Ureter (tissue), 1 donor: Measurements from ENCODE around the gene BICC1. TPM values are rescaled to one million over a fixed set of nuclear protein-coding genes. Genes with fewer than 3 reads are reported as not detected.
A peak's percentile ranks its signal among the peaks of the same experiment; 100 is the strongest.

ENCODE experiments used
- DNase-seq: peaks from one replicate; pipeline ENCODE4 v3.0.0-alpha.2; 2020; ENCODE audit warnings: low spot score
- total RNA-seq: library from RNA; stranded (reverse); gene quantifications from one replicate; pipeline ENCODE4 v1.2.4, GENCODE V29; 2023
- donor health status: DM: yes; HTN: yes; CAD: no.

The BICC1 gene
- total RNA-seq, 1 donor from 2014 or later = 13.5 TPM

DNA sequence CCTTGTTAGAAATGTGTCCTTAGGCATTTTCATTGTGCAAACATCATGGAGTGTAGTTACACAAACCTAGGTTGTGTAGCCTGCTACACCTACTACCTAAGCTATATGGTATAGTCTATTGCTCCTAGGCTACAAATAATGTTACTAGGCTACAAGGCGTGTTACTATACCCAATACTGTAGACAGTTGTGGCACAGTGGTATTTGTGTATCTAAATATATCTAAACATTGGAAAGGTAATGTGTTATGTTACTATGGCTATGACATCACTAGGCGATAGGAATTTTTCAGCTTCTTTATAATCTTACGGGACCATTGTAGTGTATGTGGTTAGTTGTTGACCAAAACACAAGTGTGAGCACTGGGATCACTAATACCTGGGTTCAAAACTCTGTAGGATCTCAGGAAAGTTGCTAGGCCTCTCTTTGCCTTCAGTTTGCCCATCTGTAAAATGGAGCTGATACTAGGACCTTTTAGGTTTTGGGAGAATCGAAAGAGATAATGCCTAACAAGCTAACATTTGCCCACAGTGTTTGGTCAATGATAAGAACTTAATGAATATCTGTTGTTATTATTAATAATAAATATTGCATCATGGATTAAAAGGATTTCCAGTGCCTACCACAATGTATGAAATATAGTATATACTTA is 2.7 kb downstream of the BICC1 start:
- DNase-seq = no peak

DNA sequence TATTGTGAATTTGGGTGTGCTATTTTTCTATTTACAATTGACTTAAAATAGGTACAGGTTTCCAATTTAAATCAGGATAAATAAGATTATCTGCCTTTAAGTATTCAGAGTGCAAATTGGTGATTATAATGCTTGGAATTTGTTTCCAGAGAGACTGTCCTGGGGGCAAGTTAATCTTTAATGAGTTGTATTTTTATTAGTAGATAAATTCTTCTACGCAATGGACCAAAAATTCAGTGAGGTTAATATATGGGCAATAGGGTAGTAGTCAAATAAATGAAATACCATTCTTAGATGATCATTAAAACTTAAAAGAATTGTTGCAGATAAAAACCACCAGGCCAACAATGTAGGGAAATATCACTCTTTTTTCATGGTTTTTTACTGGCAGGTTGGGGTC is 3.4 kb downstream of the BICC1 start:
- DNase-seq = no peak

DNA sequence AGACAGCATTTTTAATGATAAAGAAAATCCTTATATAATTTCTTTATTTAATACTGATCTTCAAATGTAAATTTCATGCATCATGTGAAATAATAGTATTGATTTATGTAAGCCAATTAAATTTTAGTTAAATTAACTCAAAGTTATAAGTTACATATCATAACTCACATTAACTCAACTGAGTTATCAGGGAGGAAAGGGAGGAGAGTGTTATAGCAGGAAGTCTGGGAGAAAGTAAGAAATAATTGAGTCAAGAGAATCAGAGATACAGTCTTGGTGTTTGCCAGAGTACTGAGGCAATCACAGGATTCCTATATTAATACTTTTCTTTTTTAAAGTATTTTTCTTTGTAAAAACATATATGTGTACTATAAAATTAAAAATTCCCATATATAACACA is 4.0 kb downstream of the BICC1 start:
- DNase-seq = no peak

DNA sequence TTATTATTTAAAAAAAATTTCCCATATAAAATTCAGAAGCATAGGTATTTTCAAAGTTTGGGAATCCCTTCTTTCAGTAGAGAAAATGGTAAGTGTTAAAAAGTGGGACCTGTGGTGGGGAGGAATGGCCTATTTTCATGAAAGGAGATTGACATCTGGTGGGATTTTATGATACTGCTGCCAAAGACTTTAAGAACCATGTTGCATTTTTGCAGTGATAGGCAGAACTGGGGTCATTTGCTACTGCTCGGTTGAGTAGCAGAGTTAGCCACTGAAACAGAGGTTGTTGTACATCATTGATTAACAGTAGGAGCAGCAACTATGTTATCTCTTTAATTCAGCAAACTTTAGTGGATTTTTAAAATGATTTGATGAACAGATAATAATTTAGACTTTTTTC is 4.4 kb downstream of the BICC1 start:
- DNase-seq = no peak

DNA sequence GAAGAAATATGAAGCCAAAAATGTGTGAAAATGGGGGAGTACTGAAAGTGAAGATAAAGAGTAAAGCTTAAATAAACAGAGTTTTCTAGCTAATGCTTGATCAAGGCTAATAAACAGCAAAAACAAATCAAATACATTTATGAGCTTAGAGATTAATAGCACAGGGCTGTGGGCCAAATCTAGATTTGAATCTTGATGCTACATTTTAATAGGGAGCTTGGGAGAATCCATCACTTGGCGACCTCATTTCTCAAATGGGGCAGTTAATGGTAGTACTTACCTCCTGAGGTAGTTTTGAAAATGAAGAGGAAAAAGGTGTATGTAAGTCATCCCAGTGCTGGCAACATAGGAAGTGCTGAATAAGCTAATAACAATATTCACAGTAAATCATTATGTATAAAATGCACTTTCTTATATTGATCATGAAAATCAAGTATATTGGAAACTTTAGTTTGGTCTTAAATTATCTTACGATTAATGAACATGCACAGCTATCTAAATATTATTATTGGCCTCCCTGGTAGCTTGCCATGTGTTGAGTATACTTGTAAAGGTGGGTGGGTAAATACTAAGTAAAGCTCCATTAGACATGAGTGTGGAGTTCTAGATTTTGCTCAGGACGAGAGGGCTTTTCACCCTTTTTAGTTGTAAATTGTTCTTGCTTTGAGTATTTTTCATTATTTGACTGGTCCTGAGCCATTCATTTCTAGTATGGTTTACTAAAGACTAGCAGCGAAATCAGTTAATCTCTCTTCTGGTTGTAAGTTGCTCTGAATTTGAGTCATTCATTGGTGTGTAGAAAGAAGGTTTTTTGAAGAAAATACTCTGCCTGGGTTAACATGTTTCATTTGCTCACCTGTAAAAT is 5.1 kb downstream of the BICC1 start:
- DNase-seq = no peak

DNA sequence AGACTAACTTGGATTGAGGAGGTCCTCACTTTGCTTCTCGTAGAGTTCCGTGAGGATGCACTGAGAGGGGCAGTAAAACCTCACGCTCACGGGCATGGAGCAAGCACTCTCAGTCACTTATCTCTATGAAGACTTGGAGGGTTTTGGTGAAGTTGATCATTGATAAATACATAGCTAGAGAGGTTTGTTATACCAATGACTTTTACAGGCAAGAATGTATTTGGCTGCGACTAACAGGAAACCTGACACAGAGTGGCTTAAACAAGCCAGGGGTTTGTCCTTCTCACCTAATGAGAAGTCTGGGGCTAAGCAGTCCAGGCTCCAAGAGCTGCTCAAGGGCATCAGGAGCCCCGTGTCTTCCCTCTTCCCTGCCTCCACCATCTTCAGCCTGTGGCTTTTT is 6.1 kb downstream of the BICC1 start:
- no peak for DNase-seq

DNA sequence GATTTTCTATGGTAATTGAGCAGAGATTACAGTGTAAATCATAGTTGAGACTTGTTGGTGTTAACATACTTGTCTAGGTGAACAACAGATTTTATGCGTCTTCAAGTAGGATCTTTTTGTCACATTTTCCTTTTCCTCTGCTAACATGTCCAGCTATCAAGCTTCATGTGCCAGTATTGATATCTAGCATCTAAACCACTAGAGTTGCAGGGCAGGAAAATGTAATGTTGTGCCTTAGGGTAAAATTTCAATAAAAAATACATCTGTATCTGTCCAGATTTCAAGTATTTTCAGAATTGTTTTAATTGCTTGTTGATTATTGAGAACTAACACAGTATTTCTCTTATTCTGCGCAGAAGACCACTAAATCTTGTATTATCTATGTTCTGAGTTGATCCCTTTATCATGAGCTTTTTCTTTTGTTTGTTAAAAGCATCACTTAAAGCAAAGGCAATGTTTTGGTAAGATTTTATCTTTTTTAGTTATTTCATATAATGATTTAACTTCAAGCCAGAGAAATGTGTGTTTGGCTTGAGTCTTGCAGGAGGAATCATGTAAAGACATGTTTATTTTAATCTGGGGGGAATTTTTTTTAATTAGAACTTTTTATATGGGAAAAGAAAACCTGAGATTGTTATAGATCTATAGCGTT is 16.5 kb downstream of the BICC1 start:
- no peak for DNase-seq

DNA sequence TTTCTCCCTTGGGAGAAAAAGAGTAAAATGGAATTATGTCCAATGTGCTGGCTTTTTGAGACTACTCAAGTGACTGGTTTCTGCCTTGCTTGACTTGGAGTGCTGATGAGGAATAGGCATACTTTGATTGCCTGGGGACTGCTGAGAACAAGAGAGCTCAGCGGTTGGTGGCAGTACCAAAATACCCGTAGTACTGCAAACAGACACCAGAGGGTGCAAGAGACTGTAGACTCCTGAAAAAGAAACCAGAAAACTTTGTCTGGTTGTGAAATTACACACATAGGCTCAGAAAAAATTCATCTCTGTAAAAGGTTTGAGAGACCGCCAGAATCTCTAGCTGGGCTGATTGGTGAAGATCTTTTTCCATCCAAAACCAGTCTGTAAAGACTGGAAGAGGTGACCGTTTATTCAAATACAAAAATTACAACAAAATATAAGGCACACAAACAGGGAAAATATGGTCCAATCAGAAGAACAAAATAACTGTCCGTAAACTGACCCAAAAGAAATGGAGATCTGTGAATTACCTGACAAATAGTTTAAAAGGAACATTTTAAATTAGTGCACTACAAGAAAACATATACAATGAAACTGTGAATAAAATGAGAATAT is 18.5 kb downstream of the BICC1 start:
- peak; percentile 46 for DNase-seq

DNA sequence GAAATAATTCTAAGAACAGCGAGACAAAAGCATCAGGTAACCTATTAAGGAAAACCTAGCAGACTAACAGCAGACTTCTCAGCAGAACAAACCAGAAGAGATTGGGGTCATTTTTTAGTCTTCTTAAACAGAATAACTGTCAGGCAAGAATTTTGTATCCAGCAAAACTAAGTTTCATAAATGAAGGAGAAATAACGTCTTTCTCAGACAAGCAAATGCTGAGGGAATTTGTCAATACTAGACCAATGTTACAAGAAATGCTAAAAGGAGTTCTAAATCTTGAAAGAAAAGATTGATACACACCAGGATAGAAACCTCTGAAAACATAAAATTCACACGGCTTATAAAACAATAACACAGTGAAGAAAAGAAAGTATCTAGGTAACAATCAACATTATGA is 22.6 kb downstream of the BICC1 start:
- DNase-seq = no peak

DNA sequence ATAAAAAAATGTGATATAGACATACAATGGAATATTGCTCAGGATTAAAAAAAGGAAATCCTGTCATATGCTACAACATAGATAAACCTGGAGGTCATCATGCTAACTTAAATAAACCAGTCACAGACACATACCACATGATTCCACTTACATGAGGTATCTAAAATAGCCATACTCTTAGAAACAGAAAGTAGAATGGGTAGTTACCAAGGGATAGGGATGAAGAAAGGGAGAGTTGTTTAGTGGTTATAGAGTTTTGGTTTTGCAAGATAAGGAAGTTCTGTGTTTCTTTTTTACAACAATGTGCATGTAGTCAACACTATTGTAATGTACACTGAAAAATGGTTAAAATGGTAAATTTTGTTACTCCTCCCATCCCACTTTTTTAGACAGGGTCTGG is 30.5 kb downstream of the BICC1 start:
- DNase-seq = no peak

DNA sequence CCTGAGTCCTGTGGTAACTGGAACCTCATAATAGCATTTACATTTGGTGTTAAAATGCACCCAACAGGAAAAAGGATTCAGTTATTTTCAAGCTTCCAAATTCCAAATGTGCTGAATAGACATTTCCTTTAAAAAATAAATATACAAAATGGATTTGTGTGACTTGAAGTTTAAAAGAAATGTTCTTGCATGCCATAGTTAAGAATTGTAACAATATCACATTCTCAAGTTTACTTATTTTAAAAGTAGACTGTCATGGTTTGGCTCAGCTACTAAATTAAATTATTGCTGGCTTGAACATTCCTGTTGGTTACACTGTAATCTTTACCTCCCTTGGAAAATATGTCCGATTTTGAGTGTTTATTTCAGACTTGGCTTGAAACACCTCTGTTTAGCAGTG is 31.5 kb downstream of the BICC1 start:
- DNase-seq = no peak

DNA sequence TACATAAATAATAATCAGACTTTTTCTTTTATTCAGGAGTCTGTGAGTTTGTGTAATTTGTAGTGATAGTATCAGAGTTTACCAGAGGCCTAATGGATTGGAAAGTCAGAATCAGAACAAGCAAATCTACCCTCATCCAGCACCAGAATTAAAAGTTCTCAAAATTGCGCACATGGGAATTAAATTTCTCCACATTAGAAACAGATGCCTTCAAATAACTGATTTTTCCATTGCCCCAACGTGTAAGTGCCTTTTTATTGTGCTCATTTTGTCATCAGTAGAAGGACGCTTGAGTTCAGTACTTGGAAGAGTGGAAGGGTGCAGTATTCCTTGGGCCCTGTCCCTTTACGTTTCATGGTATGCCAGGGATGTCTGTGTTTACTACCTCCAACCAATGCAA is 32.8 kb downstream of the BICC1 start:
- DNase-seq = no peak

DNA sequence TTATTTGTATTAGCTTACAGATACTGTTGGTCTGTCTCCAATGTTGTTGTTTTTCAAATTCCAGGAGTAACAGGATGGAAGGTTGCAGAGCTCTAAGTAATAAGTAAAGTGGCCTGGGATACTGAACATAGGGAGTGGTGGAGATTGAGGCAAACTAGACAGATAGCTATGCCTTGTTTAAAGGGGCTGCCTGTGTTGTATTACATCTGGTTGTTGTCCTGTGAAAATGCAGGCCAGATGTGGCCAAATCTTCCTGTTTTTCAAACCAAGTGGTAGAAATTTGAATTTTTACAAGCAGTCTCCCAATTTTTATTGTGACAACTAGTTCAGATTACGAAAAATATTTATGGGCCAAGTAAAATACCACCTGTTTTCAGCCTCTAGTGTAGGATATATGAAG is 33.5 kb downstream of the BICC1 start:
- no peak for DNase-seq

DNA sequence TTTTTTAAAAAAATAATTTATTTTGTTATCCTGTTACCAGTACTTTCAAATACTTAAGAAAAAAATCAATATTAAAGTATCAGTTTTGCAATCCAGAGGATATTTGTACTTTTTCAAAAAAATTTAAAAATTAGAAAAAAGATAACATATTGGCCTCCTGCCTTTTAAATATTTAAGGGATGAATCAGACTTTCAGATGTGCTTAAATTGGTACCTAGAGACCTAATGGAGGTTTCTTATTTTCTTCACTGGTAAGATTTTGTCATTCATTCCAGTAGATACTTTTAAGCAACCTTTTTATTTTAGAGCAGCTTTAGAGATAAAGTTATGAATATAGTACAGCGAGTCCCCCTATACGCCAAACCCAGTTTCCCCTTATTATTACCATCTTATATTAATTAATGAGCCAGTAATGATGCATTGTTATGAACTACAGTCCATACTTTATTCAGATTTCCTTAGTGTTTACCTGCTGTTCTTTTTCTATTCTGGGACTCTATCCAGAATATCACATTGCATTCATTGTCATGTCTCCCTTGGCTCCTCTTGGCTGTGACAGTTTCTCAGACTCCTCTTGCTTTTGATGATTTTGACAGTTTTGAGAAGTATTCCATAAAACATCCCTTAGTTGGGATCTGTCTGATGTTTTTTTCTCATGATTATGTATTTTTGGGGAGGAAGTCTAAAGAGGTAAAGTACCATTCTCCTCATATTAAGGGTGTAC is 34.2 kb downstream of the BICC1 start:
- no peak for DNase-seq

DNA sequence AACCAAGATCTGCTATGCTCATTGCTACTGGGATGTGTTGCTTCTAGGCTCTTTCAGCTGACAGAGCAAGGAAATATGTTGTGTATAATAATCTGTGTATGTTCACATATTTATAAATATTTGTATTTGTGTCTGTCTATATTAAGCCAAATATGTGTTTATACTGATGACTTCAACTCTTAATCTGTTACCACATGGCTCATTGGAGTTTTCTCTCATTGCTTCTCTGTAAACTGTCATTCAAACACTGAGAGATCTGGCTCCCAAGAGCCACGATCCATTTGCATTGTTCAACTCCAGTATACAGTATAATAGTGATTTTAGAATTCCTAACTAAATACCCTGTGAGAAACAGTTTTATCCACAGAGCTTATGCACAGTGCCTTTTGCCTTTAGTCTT is 35.3 kb downstream of the BICC1 start:
- DNase-seq = no peak

DNA sequence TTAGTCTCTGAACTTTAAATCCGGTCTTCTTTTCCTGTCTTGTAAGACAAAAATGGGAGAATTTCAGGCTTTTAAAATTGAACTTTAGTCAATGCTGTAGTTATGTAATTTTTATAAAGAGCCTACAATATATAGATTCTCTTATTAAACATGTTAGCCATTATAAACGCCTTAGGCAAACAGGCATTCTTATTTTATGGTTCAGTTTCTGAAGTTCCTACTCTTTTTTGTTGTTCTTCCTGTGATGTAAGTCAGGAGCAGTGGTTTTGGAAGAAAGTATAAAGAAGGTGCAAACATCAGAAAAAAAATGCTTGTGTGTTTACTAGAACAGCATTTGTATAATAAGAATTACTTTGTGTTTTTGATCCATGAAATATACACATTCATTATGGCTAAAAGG is 41.6 kb downstream of the BICC1 start:
- no peak for DNase-seq

DNA sequence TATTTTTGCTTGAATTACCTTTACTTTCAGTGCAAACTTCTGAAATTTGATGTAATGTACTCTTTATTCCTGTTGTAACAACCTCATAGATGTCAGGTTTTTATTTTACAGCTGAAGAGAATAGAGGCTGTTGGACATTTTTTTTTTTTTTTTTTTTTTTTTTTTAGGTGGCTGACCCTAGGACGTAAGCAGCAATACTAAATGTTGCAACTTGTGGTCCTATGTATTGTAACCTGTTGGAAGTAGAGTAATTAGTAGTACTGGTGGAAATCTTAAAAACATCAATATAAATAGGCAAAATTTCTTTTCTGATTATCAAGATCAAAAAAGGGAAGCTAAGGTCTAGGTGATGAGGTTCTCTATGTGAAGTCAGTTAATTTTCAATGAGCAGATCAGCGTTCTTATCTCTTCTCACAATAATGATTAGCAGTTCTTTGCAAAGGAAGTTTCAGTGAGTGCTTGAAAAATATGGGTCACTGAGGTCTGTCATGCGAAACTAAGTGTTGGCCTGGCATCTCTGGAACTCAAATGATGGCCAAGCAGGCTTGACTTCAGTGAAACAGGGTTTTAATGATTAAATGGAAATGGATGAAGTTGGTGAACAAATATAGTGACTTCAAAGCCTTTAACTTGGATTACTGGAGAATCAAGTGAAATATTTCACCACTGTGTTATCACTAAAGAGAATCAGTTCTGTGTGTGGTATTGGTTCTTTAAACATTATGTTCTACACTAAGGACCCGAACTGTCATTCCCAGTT is 42.7 kb downstream of the BICC1 start:
- no peak for DNase-seq

DNA sequence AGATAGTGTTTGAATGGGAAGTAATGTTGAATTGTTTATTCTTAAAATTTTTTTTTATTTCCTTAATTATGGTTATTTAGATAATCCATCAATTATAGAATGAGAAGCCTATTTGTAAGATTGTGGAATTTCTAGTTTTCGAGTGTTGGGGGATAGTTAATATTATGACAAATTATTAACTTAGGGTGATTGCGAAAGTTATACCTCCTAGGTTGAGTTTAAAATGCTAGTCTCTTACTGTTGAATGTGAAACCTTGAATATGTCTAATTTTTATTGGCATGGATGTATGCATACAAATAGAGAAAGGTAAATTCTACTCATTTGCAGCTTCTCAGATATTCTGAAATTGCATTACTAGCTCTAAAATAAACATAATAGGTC is 43.2 kb downstream of the BICC1 start:
- no peak for DNase-seq

DNA sequence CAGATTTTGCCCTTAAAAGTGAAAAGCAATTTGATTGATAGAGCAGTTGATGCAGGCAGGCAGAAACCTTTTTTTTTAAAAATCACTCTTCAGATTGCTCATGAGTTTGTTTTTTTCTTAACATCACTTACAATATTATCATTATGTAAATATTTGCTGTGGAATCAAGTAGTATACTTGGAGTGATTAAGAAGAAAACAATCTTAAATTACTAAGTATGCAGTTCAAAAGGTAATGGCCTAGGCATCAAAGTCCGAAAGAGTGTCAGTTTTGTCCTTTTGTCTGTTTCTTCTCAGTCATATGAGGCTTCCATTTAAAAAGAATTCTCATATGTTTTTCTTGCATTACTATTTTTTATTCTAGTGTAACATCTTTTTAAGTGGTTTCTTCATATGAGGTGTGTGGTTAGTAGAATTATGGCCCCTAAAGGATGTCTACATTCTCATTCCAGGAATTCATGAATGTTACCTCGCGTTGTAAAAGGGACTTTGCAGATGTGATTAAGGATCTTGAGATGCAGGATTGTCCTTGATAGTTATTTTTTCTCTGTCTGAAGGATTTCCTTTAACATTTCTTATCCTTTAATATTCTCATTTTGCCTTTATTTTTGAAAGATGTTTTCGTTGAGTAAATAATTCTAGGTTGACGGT is 44.0 kb downstream of the BICC1 start:
- DNase-seq = no peak

DNA sequence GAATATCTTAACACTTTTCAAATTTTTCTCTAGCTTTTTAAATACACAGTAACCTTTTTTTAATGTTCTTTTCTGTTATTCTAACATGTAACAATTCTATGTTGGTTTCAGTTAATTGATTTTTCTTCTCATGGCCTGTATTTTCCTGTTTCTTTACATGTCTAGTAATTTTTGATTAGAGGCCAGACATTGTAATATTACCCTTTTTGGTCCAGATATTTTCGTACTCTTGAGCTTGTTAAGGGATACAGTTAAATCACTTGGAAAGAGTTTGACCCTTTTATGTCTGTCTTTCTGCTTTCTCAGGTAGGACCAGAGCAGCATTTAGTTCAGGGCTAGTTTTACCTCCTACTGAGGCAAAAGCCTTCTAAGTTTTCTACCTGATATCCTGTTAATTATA is 45.0 kb downstream of the BICC1 start:
- DNase-seq = no peak

DNA sequence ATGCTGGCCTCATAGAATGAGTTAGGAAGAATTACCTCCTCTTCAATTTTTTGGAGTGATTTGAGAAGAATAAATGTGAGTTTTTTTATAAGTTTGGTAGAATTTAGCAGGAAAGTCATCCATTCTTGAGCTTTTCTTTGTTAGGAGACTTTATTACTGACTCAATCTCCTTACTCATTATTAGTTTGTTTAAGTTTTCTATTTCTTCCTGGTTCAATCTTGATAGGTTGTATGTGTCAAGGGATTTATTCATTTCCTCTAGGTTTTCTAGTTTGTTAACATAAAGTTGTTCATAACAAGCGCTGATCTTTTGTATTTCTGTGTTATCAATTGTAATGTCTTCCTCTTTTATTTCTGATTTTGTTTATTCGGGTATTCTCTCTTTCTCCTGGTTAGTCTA is 47.4 kb downstream of the BICC1 start:
- no peak for DNase-seq
